Caco-2 (cell line): ENCODE results near the gene IFNK. TPM values are rescaled to one million over a fixed set of nuclear protein-coding genes. Genes with fewer than 3 reads are reported as not detected.

Experiments
- BruUV-seq: library from RNA; stranded (reverse); fragments of 400-500 nt; replicated peaks from 2 replicates; lab custom pipeline; 2021; lab: Mats Ljungman, UMichigan
- CTCF ChIA-PET: fragments of 300-600 bp; sonication (Branson Sonifier 250); formaldehyde crosslinking; loops from one replicate; lab custom pipeline; 2022; ENCODE audit warnings: antibody characterized with exemption; lab: Charles Lee
- POLR2A ChIA-PET: fragments of 300-600 bp; sonication (Branson Sonifier 250); formaldehyde crosslinking; loops from one replicate; lab custom pipeline; 2022; ENCODE audit warnings: antibody characterized with exemption; lab: Charles Lee
- DNase-seq, 2 experiments: peaks; one replicate each; pipeline versions ENCODE4 v3.0.0 to v3.0.0-alpha.2; 2020 to 2022
- H3K27me3 ChIP-seq: replicated peaks from 2 replicates; pipeline ENCODE4 v1.6.0; 2011; ENCODE audit warnings: low read length; ENCODE audit not compliant: control insufficient read depth, insufficient read depth
- H3K36me3 ChIP-seq: 2 replicates; pipeline ENCODE4 v1.5.1; 2011; ENCODE audit warnings: low read length; ENCODE audit not compliant: control insufficient read depth, insufficient read depth
- H3K4me1 ChIP-seq: fragments of 250-450 bp; sonication (Bioruptor Pico); 2 replicates; pipeline ENCODE4 v1.5.1; 2020; ENCODE audit warnings: mild to moderate bottlenecking
- H3K4me3 ChIP-seq: 2 replicates; pipeline ENCODE4 v1.5.1; 2011; ENCODE audit warnings: low read depth, mild to moderate bottlenecking, control low read depth, low read length
- H3K9me3 ChIP-seq: fragments of 250-450 bp; sonication (Bioruptor Pico); 2 replicates; pipeline ENCODE4 v1.5.1; 2020; ENCODE audit warnings: mild to moderate bottlenecking, moderate library complexity
- H3K27ac Mint-ChIP-seq: one replicate; pipeline ENCODE4 v1.8.0; 2022; ENCODE audit warnings: mixed read lengths; ENCODE audit not compliant: unreplicated experiment
- H3K27me3 Mint-ChIP-seq: one replicate; pipeline ENCODE4 v1.8.0; 2022; ENCODE audit warnings: mixed read lengths; ENCODE audit not compliant: insufficient read depth, unreplicated experiment
- H3K36me3 Mint-ChIP-seq: one replicate; pipeline ENCODE4 v1.8.0; 2022; ENCODE audit warnings: mild to moderate bottlenecking, mixed read lengths; ENCODE audit not compliant: insufficient read depth, unreplicated experiment
- H3K4me1 Mint-ChIP-seq: one replicate; pipeline ENCODE4 v1.8.0; 2022; ENCODE audit warnings: low read depth, mixed read lengths; ENCODE audit not compliant: unreplicated experiment
- H3K4me3 Mint-ChIP-seq: one replicate; pipeline ENCODE4 v1.8.0; 2022; ENCODE audit warnings: mild to moderate bottlenecking, moderate library complexity, mixed read lengths; ENCODE audit not compliant: unreplicated experiment
- H3K9me3 Mint-ChIP-seq: one replicate; pipeline ENCODE4 v1.8.0; 2022; ENCODE audit warnings: mixed read lengths; ENCODE audit not compliant: unreplicated experiment
- intact Hi-C: fragments of 100-400 bp; cut with micrococcal nuclease; formaldehyde crosslinking; loops from one replicate; pipeline ENCODE4 v1.10.0; 2022; ENCODE audit not compliant: unreplicated experiment
- total RNA-seq: library from RNA; stranded (reverse); gene quantifications from 2 replicates; pipeline ENCODE4 v1.2.3, GENCODE V29; 2022
- TF ChIP-seq, protein P1 (sequence below), 2 experiments: fragments of 200-600 bp in 1 of 2; IDR thresholded peaks; 1 replicate in 1 of 2; 2 replicates in 1 of 2; pipeline versions ENCODE4 v1.5.1 to v1.8.0; 2011 to 2022; ENCODE audit warnings: antibody characterized with exemption in 1 of 2, control low read depth in 1 of 2, inconsistent platforms in 1 of 2, low read depth in 1 of 2, low read length in 1 of 2, mild to moderate bottlenecking in 1 of 2, moderate library complexity in 1 of 2; ENCODE audit not compliant: insufficient read depth in 1 of 2, severe bottlenecking in 1 of 2, unreplicated experiment in 1 of 2

The IFNK gene
- total RNA-seq, 1 experiment from 2014 or later = not detected

DNA sequence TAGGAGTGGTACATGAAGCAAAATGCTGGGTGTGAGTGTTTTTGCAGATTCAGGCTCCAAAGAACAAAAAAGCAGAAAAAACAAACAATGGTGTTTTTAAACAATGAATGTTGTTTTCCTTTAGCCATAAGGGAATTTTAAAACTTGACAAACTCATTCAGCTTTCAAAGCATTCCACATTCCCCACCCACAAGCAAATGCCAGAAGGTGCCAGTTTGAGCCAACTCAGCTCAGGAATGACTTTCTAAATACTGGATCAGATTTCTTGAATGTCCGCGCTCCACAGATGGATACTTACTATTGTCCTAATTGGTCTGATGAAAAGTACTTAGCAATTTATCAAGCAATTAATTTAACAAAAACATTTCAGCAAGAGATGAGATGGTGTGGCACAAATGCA lies 18.4 kb downstream of the IFNK start:
- POLR2A ChIA-PET = no interaction called here
- BruUV-seq = no TSS peak
- CTCF ChIA-PET = no interaction called here

DNA sequence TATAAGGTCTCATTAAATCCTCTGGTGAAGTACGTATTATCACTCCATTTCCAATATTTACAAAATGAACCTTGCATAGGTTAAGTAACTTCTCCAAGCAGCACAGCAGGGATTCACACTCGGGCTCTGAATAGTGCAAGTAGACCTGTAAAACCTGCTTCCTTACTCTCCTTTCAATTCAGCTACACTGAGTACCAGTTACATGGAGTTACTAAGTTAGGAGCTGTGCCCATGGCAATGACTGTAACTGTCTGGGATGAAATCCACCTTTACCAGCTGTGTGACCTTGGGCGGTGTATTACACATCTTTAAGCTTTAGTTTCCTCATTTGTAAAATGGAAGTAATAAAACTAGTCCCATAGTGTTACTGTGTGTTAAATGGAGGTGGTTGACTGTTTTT lies 21.4 kb downstream of the IFNK start:
- ChIA-PET CTCF (interaction anchor here (0.5 kb wide), 1 partner anchor 62 kb away, joined by 3 read pairs; no protein-coding TSS in a partner anchor), POLR2A (no interaction called here)
- H3K27ac Mint-ChIP-seq = no peak overlapping the region
- no peaks in the 10 kb centered on the region for H3K36me3 Mint-ChIP-seq
- no peak overlapping the region for H3K4me3 Mint-ChIP-seq
- Histone ChIP-seq H3K27me3 (no peaks in the 10 kb centered on the region), H3K36me3 (no peaks in the 10 kb centered on the region), H3K4me1 (no peaks in the 10 kb centered on the region), H3K4me3 (no peak overlapping the region), H3K9me3 (no peaks in the 10 kb centered on the region)
- BruUV-seq = no TSS peak
- no peak for DNase-seq
- H3K9me3 Mint-ChIP-seq = no peaks in the 10 kb centered on the region
- intact Hi-C loops = no loop called here
- TF ChIP-seq, protein P1, sequence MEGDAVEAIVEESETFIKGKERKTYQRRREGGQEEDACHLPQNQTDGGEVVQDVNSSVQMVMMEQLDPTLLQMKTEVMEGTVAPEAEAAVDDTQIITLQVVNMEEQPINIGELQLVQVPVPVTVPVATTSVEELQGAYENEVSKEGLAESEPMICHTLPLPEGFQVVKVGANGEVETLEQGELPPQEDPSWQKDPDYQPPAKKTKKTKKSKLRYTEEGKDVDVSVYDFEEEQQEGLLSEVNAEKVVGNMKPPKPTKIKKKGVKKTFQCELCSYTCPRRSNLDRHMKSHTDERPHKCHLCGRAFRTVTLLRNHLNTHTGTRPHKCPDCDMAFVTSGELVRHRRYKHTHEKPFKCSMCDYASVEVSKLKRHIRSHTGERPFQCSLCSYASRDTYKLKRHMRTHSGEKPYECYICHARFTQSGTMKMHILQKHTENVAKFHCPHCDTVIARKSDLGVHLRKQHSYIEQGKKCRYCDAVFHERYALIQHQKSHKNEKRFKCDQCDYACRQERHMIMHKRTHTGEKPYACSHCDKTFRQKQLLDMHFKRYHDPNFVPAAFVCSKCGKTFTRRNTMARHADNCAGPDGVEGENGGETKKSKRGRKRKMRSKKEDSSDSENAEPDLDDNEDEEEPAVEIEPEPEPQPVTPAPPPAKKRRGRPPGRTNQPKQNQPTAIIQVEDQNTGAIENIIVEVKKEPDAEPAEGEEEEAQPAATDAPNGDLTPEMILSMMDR (IDR thresholded peaks at IDR 0.05; ENCODE audit: insufficient read depth in 1 of 2, low read depth in 1 of 2, low read length in 1 of 2, severe bottlenecking in 1 of 2, unreplicated experiment in 1 of 2) = no peak
- H3K27me3 Mint-ChIP-seq = no peaks in the 10 kb centered on the region
- H3K4me1 Mint-ChIP-seq = no peaks in the 10 kb centered on the region

More for the DNA sequence above, 18.4 kb downstream of the IFNK start:
- Mint-ChIP-seq H3K36me3 (no peaks in the 10 kb centered on the region), H3K4me3 (no peak overlapping the region), H3K27me3 (no peaks in the 10 kb centered on the region), H3K9me3 (no peaks in the 10 kb centered on the region), H3K27ac (no peak overlapping the region), H3K4me1 (no peaks in the 10 kb centered on the region)
- no peaks in the 10 kb centered on the region for H3K36me3 ChIP-seq
- TF ChIP-seq, protein P1 (IDR thresholded peaks at IDR 0.05; ENCODE audit: insufficient read depth in 1 of 2, low read depth in 1 of 2, low read length in 1 of 2, severe bottlenecking in 1 of 2, unreplicated experiment in 1 of 2) = no peak
- no peaks in the 10 kb centered on the region for H3K4me1 ChIP-seq
- no peak for DNase-seq
- no peak overlapping the region for H3K4me3 ChIP-seq
- H3K27me3 ChIP-seq = no peaks in the 10 kb centered on the region
- no peaks in the 10 kb centered on the region for H3K9me3 ChIP-seq
- intact Hi-C loops = no loop called here

DNA sequence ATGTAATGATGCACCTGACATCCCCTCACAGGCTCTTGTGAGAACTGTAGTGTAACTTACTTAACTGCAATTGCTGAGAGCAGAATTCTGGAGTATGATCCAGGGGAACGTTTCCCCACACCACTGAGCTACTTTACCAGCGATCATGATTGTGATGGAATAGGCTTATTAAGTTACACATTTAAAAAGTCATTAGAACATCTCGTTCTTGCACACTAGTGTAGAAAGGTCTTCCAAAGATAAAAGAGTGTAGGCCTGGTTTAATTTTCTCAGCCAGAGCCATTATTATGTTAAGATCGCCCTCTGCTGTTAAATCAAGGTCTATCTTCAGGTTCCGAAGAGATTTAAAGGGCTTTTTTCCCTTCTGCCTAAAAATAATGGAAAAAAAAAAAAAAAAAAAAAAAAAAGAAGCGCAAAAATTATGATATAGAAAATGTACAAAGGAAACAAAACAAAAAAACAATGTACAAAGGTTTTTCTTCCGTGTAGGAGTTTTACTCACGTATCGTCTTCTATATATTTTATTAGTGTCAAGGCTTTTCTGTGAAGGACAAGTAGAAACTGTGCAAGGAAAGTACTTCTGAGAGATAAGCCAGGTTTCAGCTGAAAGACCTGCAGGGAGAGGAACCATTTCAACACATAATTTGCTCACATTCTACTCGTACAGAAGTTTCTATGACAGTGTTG lies 24.1 kb downstream of the IFNK start:
- Mint-ChIP-seq H3K27me3 (no peaks in the 10 kb centered on the region), H3K4me1 (no peaks in the 10 kb centered on the region), H3K9me3 (no peaks in the 10 kb centered on the region), H3K27ac (no peak overlapping the region), H3K4me3 (no peak overlapping the region), H3K36me3 (no peaks in the 10 kb centered on the region)
- Histone ChIP-seq H3K9me3 (no peaks in the 10 kb centered on the region), H3K36me3 (no peaks in the 10 kb centered on the region), H3K4me3 (no peak overlapping the region), H3K4me1 (no peaks in the 10 kb centered on the region), H3K27me3 (no peaks in the 10 kb centered on the region)
- ChIA-PET POLR2A (no interaction called here), CTCF (interaction anchor here (2.0 kb wide), 1 partner anchor 215 kb away, joined by 12 read pairs; no protein-coding TSS in a partner anchor)
- no peak for DNase-seq
- no TSS peak for BruUV-seq
- TF ChIP-seq, protein P1 (IDR thresholded peaks at IDR 0.05; ENCODE audit: insufficient read depth in 1 of 2, low read depth in 1 of 2, low read length in 1 of 2, severe bottlenecking in 1 of 2, unreplicated experiment in 1 of 2) = peak in 1 of 2 experiments; percentile 29
- intact Hi-C loops = loop anchor here (1.0 to 2.0 kb wide), 2 partner anchors 19 to 215 kb away; partner anchors contain the start of gene MOB3B
